H1 (cell line): Measurements from ENCODE around the gene BRSK2. TPM values are rescaled to one million over a fixed set of nuclear protein-coding genes. Genes with fewer than 3 reads are reported as not detected.
A peak's percentile ranks its signal among the peaks of the same experiment; 100 is the strongest.

Source experiments
- CTCF ChIA-PET: fragments of 300-600 bp; sonication (Branson Sonifier 250); formaldehyde crosslinking; loops from one replicate; lab custom pipeline; 2021; ENCODE audit not compliant: partially characterized antibody; lab: Charles Lee
- POLR2A ChIA-PET: fragments of 300-600 bp; sonication (Branson Sonifier 250); formaldehyde crosslinking; loops from one replicate; lab custom pipeline; 2021; ENCODE audit warnings: inconsistent platforms; ENCODE audit not compliant: partially characterized antibody; lab: Charles Lee
- DNase-seq, 2 experiments: peaks; one replicate each; pipeline versions ENCODE4 v3.0.0 to v3.0.0-alpha.2; 2010 to 2022; ENCODE audit warnings: low spot score in 2 of 2, low read depth in 1 of 2, mixed read lengths in 1 of 2
- FAIRE-seq: peaks from 2 replicates; lab custom pipeline; 2011; peaks lifted over from hg19 to GRCh38; lab: Jason Lieb, UNC
- H2AFZ ChIP-seq: 2 replicates; pipeline ENCODE4 v1.8.1; 2012; ENCODE audit warnings: low read length, inconsistent platforms
- H2AK5ac ChIP-seq: 2 replicates; pipeline ENCODE4 v1.6.1; 2013; ENCODE audit warnings: low read depth, low read length
- H2BK120ac ChIP-seq: replicated peaks from 2 replicates; pipeline ENCODE3; 2013; ENCODE audit warnings: low read depth, low read length, inconsistent platforms
- H2BK12ac ChIP-seq: 2 replicates; pipeline ENCODE4 v1.6.1; 2013; ENCODE audit warnings: low read depth, low read length
- H2BK15ac ChIP-seq: 2 replicates; pipeline ENCODE4 v1.6.1; 2013; ENCODE audit warnings: low read length
- H2BK20ac ChIP-seq: 2 replicates; pipeline ENCODE4 v1.6.1; 2013; ENCODE audit warnings: low read length
- H2BK5ac ChIP-seq: 2 replicates; pipeline ENCODE4 v1.6.1; 2013; ENCODE audit warnings: low read depth, low read length
- H3K14ac ChIP-seq: 2 replicates; pipeline ENCODE4 v1.6.1; 2013; ENCODE audit warnings: inconsistent platforms; ENCODE audit not compliant: insufficient read length
- H3K18ac ChIP-seq: 2 replicates; pipeline ENCODE4 v1.6.1; 2013; ENCODE audit warnings: low read length; ENCODE audit errors: extremely low read depth
- H3K23ac ChIP-seq: 2 replicates; pipeline ENCODE4 v1.6.1; 2013; ENCODE audit warnings: inconsistent platforms; ENCODE audit not compliant: insufficient read length
- H3K23me2 ChIP-seq: 2 replicates; pipeline ENCODE4 v1.6.1; 2013; ENCODE audit warnings: low read depth, low read length
- H3K27ac ChIP-seq: 2 replicates; pipeline ENCODE4 v1.6.1; 2011; ENCODE audit warnings: low read depth, low read length, inconsistent platforms
- H3K27me3 ChIP-seq, 4 experiments: replicated peaks in 1 of 4; 1 replicate in 1 of 4; 2 replicates in 3 of 4; pipeline versions ENCODE4 v1.6.1 to v1.8.1; 2011 to 2013; ENCODE audit warnings: low read length in 3 of 4, mild to moderate bottlenecking in 3 of 4, inconsistent platforms in 2 of 4, mixed read lengths in 2 of 4, moderate library complexity in 1 of 4; ENCODE audit not compliant: control insufficient read depth in 3 of 4, insufficient read depth in 3 of 4; ENCODE audit errors: extremely low read depth in 1 of 4
- H3K36me3 ChIP-seq, 4 experiments: 2 replicates each; pipeline versions ENCODE4 v1.6.1 to v1.8.1; 2011 to 2013; ENCODE audit warnings: mild to moderate bottlenecking in 4 of 4, low read length in 3 of 4, moderate library complexity in 2 of 4, control low read depth in 1 of 4, inconsistent platforms in 1 of 4; ENCODE audit not compliant: insufficient read depth in 4 of 4, control insufficient read depth in 2 of 4
- H3K4ac ChIP-seq: replicated peaks from 2 replicates; pipeline ENCODE3; 2013; ENCODE audit warnings: low read length, low read depth, mixed read lengths, inconsistent platforms; ENCODE audit not compliant: insufficient read length
- H3K4me1 ChIP-seq, 4 experiments: replicated peaks in 1 of 4; 1 replicate in 1 of 4; 2 replicates in 3 of 4; pipeline versions ENCODE4 v1.6.1 to v1.8.1; 2011 to 2013; ENCODE audit warnings: low read length in 3 of 4, inconsistent platforms in 2 of 4, mixed read lengths in 1 of 4; ENCODE audit not compliant: insufficient read depth in 4 of 4, control insufficient read depth in 3 of 4
- H3K4me2 ChIP-seq, 2 experiments: 2 replicates each; pipeline versions ENCODE4 v1.6.1 to v1.8.1; 2011 to 2013; ENCODE audit warnings: low read depth in 2 of 2, low read length in 2 of 2, control low read depth in 1 of 2, inconsistent platforms in 1 of 2, mild to moderate bottlenecking in 1 of 2; ENCODE audit not compliant: insufficient read depth in 1 of 2
- H3K4me3 ChIP-seq, 4 experiments: fragments of 200-600, 300-600 bp in 1 of 4; sonication (generic), shearing (Covaris generic), sonication (Bioruptor Twin) in 1 of 4; 2 replicates each; pipeline versions ENCODE4 v1.5.1 to v1.8.1; 2011 to 2016; ENCODE audit warnings: low read length in 4 of 4, low read depth in 3 of 4, control low read depth in 2 of 4, inconsistent platforms in 2 of 4, mild to moderate bottlenecking in 2 of 4, mixed read lengths in 1 of 4, moderate library complexity in 1 of 4; ENCODE audit not compliant: insufficient read depth in 2 of 4; ENCODE audit errors: extremely low read depth in 1 of 4
- H3K56ac ChIP-seq: replicated peaks from 2 replicates; pipeline ENCODE3; 2013; ENCODE audit warnings: low read depth, mild to moderate bottlenecking, mixed read lengths, low read length, inconsistent platforms; ENCODE audit not compliant: insufficient read length
- H3K79me1 ChIP-seq: 2 replicates; pipeline ENCODE4 v1.6.1; 2013; ENCODE audit warnings: low read depth, low read length, control low read depth
- H3K79me2 ChIP-seq, 2 experiments: 2 replicates each; pipeline versions ENCODE4 v1.6.1 to v1.8.1; 2012 to 2013; ENCODE audit warnings: low read length in 2 of 2, mild to moderate bottlenecking in 2 of 2, inconsistent platforms in 1 of 2; ENCODE audit not compliant: insufficient read depth in 2 of 2, control insufficient read depth in 1 of 2
- H3K9ac ChIP-seq, 4 experiments: replicated peaks in 1 of 4; 1 replicate in 1 of 4; 2 replicates in 3 of 4; pipeline versions ENCODE4 v1.6.1 to v1.8.1; 2011 to 2013; ENCODE audit warnings: low read depth in 3 of 4, low read length in 3 of 4, control low read depth in 2 of 4, mild to moderate bottlenecking in 2 of 4, moderate library complexity in 2 of 4, inconsistent platforms in 1 of 4; ENCODE audit errors: extremely low read depth in 1 of 4
- H3K9me3 ChIP-seq, 2 experiments: 2 replicates each; pipeline versions ENCODE4 v1.6.1 to v1.8.1; 2012 to 2013; ENCODE audit warnings: mild to moderate bottlenecking in 2 of 2, moderate library complexity in 2 of 2, control low read depth in 1 of 2, inconsistent platforms in 1 of 2, low read depth in 1 of 2, low read length in 1 of 2, mixed read lengths in 1 of 2; ENCODE audit not compliant: insufficient read depth in 2 of 2
- H4K20me1 ChIP-seq, 2 experiments: replicated peaks in 1 of 2; 2 replicates each; pipeline versions ENCODE3 to v1.8.1; 2011 to 2013; ENCODE audit warnings: inconsistent platforms in 2 of 2, low read length in 2 of 2, mild to moderate bottlenecking in 1 of 2; ENCODE audit not compliant: insufficient read depth in 2 of 2, control insufficient read depth in 1 of 2
- H4K5ac ChIP-seq: 2 replicates; pipeline ENCODE4 v1.6.1; 2013; ENCODE audit warnings: low read length, low read depth, mixed read lengths, inconsistent platforms; ENCODE audit not compliant: insufficient read length
- H4K8ac ChIP-seq: 2 replicates; pipeline ENCODE4 v1.8.0; 2013; ENCODE audit warnings: mild to moderate bottlenecking, moderate library complexity, low read length, inconsistent platforms; ENCODE audit not compliant: insufficient read depth; ENCODE audit errors: extremely low read depth
- H4K91ac ChIP-seq: replicated peaks from 2 replicates; pipeline ENCODE3; 2013; ENCODE audit warnings: low read length, mixed read lengths, inconsistent platforms; ENCODE audit not compliant: insufficient read length
- CBX5 ChIP-seq: fragments of 300-800, 300-1000 bp; sonication (generic); IDR thresholded peaks from 2 replicates; pipeline ENCODE4 v1.7.1; 2016; ENCODE audit warnings: antibody characterized with exemption, low read length, low read depth
- EGR1 ChIP-seq: IDR thresholded peaks from 2 replicates; pipeline ENCODE4 v1.6.1; 2011; ENCODE audit warnings: low read depth, low read length, borderline replicate concordance
- EZH2 ChIP-seq: fragments of 200-600 bp; sonication (generic); IDR thresholded peaks from 2 replicates; pipeline ENCODE4 v1.7.1; 2012; ENCODE audit warnings: low read depth, mild to moderate bottlenecking, moderate library complexity, low read length, inconsistent platforms; ENCODE audit not compliant: severe bottlenecking
- POLR2AphosphoS5 ChIP-seq: IDR thresholded peaks from 2 replicates; pipeline ENCODE4 v1.6.1; 2011; ENCODE audit warnings: low read depth, low read length
- WGBS, 2 experiments: shearing (Covaris generic) in 1 of 2; methylation state at CpG; one replicate each; pipeline versions ENCODE4 v1.1.6 to v1.1.7; 2013 to 2015; ENCODE audit warnings: low lambda C conversion rate in 2 of 2, mixed read lengths in 2 of 2, inconsistent platforms in 1 of 2, low coverage in 1 of 2, missing lambda C conversion rate in 1 of 2; ENCODE audit not compliant: insufficient replicate concordance in 2 of 2, insufficient coverage in 1 of 2, insufficient read length in 1 of 2; ENCODE audit errors: extremely low coverage in 1 of 2, missing lambda C conversion rate in 1 of 2; 5-methylcytosine and 5-hydroxymethylcytosine counted together
- polyA plus RNA-seq, 7 experiments: library from polyadenylated mRNA; depleted of rRNA in 3 of 7; stranded (reverse) in 5 of 7; unstranded in 2 of 7; fragments of >200 nt in 5 of 7; fragments of 200-250 nt in 2 of 7; gene quantifications; 1 replicate in 5 of 7; 2 replicates in 1 of 7; 4 replicates in 1 of 7; pipeline versions ENCODE4 v1.2.1 to v1.2.3, GENCODE V29; 2011 to 2013; ENCODE audit warnings: missing spikeins in 2 of 7, mixed read lengths in 2 of 7
- total RNA-seq: library from RNA; stranded (reverse); fragmentation: NEBNext Ultra II Directional; extraction: Animal tissue kit (Norgen Biotek cat#: 25700); gene quantifications from 2 replicates; pipeline ENCODE4 v1.2.1, GENCODE V29; 2021
- TF ChIP-seq, protein P1 (sequence below): IDR thresholded peaks from 2 replicates; pipeline ENCODE4 v1.6.1; 2012; ENCODE audit warnings: low read length, inconsistent platforms

The BRSK2 gene
- total and polyA plus RNA-seq, 2 of the 8 experiments (the other 6 are each of a cell fraction or from before 2014, with no cell fraction given), result 17.3 to 27.1 TPM

- POLR2A ChIA-PET, result no interaction called here
- no peak overlapping the region for H3K4me2 ChIP-seq
- H3K27ac ChIP-seq, result no peak overlapping the region
- H3K4ac ChIP-seq, result peak overlapping the region; percentile 97
- H3K4me3 ChIP-seq, result no peak overlapping the region
- no peak overlapping the region for H2AFZ ChIP-seq
- no peak overlapping the region for H3K23ac ChIP-seq
- H3K36me3 ChIP-seq, result no peaks in the 10 kb centered on the region
- H4K5ac ChIP-seq, result no peak overlapping the region
- no peak overlapping the region for H2BK15ac ChIP-seq
- no peak overlapping the region for H3K56ac ChIP-seq
- H2BK120ac ChIP-seq, result no peak overlapping the region
- FAIRE-seq (no peak), DNase-seq (no peak)
- H4K91ac ChIP-seq, result no peak overlapping the region
- peaks cover 15% of the 10 kb centered on the region for H3K79me1 ChIP-seq
- H3K9me3 ChIP-seq, result no peaks in the 10 kb centered on the region; a peak in 1 of 4 replicates
- no peak overlapping the region; the same call in 1 of the 2 replicates for H2BK12ac ChIP-seq
- H3K4me1 ChIP-seq, result peaks cover 0 to 2% (median 0%) of the 10 kb centered on the region in 4 experiments; a peak in 1 of 7 replicates
- H3K27me3 ChIP-seq, result no peaks in the 10 kb centered on the region; a peak in 1 of 7 replicates
- H3K9ac ChIP-seq, result no peak overlapping the region
- H3K14ac ChIP-seq, result no peak overlapping the region
- H3K23me2 ChIP-seq, result no peaks in the 10 kb centered on the region
- CTCF ChIA-PET, result no interaction called here
- peak overlapping the region; percentile 80; the same call in 1 of the 2 replicates for H2BK20ac ChIP-seq
- TF ChIP-seq CBX5 (no peak), EGR1 (no peak), POLR2AphosphoS5 (no peak), EZH2 (no peak)
- TF ChIP-seq, protein P1, sequence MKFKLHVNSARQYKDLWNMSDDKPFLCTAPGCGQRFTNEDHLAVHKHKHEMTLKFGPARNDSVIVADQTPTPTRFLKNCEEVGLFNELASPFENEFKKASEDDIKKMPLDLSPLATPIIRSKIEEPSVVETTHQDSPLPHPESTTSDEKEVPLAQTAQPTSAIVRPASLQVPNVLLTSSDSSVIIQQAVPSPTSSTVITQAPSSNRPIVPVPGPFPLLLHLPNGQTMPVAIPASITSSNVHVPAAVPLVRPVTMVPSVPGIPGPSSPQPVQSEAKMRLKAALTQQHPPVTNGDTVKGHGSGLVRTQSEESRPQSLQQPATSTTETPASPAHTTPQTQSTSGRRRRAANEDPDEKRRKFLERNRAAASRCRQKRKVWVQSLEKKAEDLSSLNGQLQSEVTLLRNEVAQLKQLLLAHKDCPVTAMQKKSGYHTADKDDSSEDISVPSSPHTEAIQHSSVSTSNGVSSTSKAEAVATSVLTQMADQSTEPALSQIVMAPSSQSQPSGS, result no peak
- 92% methylated on average over 22 of the region's 22 CpGs; no CpG with 5 or more reads in 1 of the 2 experiments for WGBS, 2 experiments
- H3K18ac ChIP-seq, result no peak overlapping the region
- H2BK5ac ChIP-seq, result peak overlapping the region; percentile 4; the same call in 1 of the 2 replicates
- no peak overlapping the region for H2AK5ac ChIP-seq
- H3K79me2 ChIP-seq, result peaks cover 3 to 17% of the 10 kb centered on the region in 2 experiments; a peak in 1 of 4 replicates
- H4K8ac ChIP-seq, result peak overlapping the region; percentile 51
- peaks cover 6 to 22% of the 10 kb centered on the region in 2 experiments for H4K20me1 ChIP-seq
These were observed 39.1 kb downstream of the BRSK2 start for GRCh38 chr11:1428762-1429316.
